Spleen (tissue), 11 donors: ENCODE measurements around the gene YWHAQ. TPM values are rescaled to one million over a fixed set of nuclear protein-coding genes. Genes with fewer than 3 reads are reported as not detected.
"Not testable (repeated sequence)": the region's sequence is repeated elsewhere in the genome, so short reads cannot be mapped to it uniquely, and the experiment has no call there.

Source experiments
- DNase-seq: peaks from one replicate; pipeline ENCODE4 v3.0.0-alpha.2; 2020
- H3K27ac ChIP-seq, 8 donors: fragments of 200-600 bp; sonication (generic) in 7 of 8; 1 replicate in 4 of 8; 2 replicates in 4 of 8; pipeline versions ENCODE4 v1.5.0 to v1.8.0; 2016 to 2021; ENCODE audit warnings: inconsistent platforms in 4 of 8, mild to moderate bottlenecking in 4 of 8, moderate library complexity in 1 of 8
- H3K27me3 ChIP-seq, 7 donors: fragments of 200-600 bp; sonication (generic) in 6 of 7; replicated peaks in 1 of 7; 1 replicate in 4 of 7; 2 replicates in 3 of 7; pipeline versions ENCODE4 v1.5.0 to v1.8.0; 2016 to 2021; ENCODE audit warnings: inconsistent platforms in 3 of 7, mild to moderate bottlenecking in 1 of 7
- H3K36me3 ChIP-seq, 6 donors: fragments of 200-600 bp; sonication (generic) in 5 of 6; 1 replicate in 4 of 6; 2 replicates in 2 of 6; pipeline versions ENCODE4 v1.5.0 to v1.8.0; 2016 to 2021; ENCODE audit warnings: inconsistent platforms in 2 of 6
- H3K4me1 ChIP-seq, 6 donors: fragments of 200-600 bp; sonication (generic) in 5 of 6; 1 replicate in 3 of 6; 2 replicates in 3 of 6; pipeline versions ENCODE4 v1.5.0 to v1.8.0; 2016 to 2021; ENCODE audit warnings: inconsistent platforms in 3 of 6
- H3K4me3 ChIP-seq, 8 donors: fragments of 200-600 bp; sonication (generic) in 7 of 8; 1 replicate in 4 of 8; 2 replicates in 4 of 8; pipeline versions ENCODE4 v1.5.0 to v1.8.0; 2016 to 2021; ENCODE audit warnings: inconsistent platforms in 4 of 8, mild to moderate bottlenecking in 4 of 8, moderate library complexity in 2 of 8
- H3K9me3 ChIP-seq, 8 donors: fragments of 200-600 bp; sonication (generic) in 7 of 8; 1 replicate in 4 of 8; 2 replicates in 4 of 8; pipeline versions ENCODE4 v1.5.0 to v1.8.0; 2016 to 2021; ENCODE audit warnings: inconsistent platforms in 4 of 8
- POLR2A ChIP-seq, 3 donors: fragments of 450-650 bp; IDR thresholded peaks; one replicate each; pipeline ENCODE4 v1.5.1; 2017; ENCODE audit warnings: antibody characterized with exemption in 3 of 3, mild to moderate bottlenecking in 1 of 3
- POLR2AphosphoS5 ChIP-seq, 3 donors: sonication (generic); formaldehyde crosslinking; IDR thresholded peaks; one replicate each; pipeline ENCODE4 v1.5.1; 2017; ENCODE audit warnings: antibody characterized with exemption in 3 of 3
- WGBS, 5 donors: extraction: QIAGEN DNeasy Blood & Tissue Kit in 3 of 5; methylation state at CpG; one replicate each; pipeline versions ENCODE4 v1.1.5 to v1.1.7; 2013 to 2018; 5-methylcytosine and 5-hydroxymethylcytosine counted together
- intact Hi-C: fragments of 100-400 bp; cut with DNase I; formaldehyde crosslinking; loops from one replicate; pipeline ENCODE4 v1.15.0; 2023; ENCODE audit warnings: low total_unique reads
- polyA plus RNA-seq, 3 donors: library from polyadenylated mRNA; stranded (reverse); fragments of 200-250 nt; gene quantifications; one replicate each; pipeline ENCODE4 v1.2.1, GENCODE V29; 2013
- total RNA-seq, 7 donors: library from RNA; depleted of rRNA in 3 of 7; stranded (reverse); fragments of >200 nt in 3 of 7; fragmentation: NEBNext Ultra II Directional in 4 of 7; extraction: Animal tissue kit (Norgen Biotek cat#: 25700) in 4 of 7; gene quantifications; one replicate each; pipeline versions ENCODE4 v1.1.0 to v1.2.1, GENCODE V29; 2016 to 2021
- TF ChIP-seq, protein P1 (sequence below), 11 experiments: fragments of 200-600 bp in 7 of 11; fragments of 450-650 bp in 4 of 11; sonication (generic) in 4 of 11; IDR thresholded peaks in 8 of 11; conservative IDR thresholded peaks in 3 of 11; 1 replicate in 7 of 11; 2 replicates in 4 of 11; pipeline versions ENCODE4 v1.4.0 to v1.8.0; 2016 to 2021; ENCODE audit warnings: antibody characterized with exemption in 11 of 11, inconsistent platforms in 4 of 11, mild to moderate bottlenecking in 1 of 11
- donor health status: healthy with polysubstance abuse.
- donor health status: DM: no; HTN: no; CAD: no; lungs with moderate emphysema.
- donor health status: DM: no; HTN: no; CAD: no.
- donor health status: Bipolar disorder and iron deficiency.
- donor health status: healthy.
- donor health status: DM: no; HTN: no; CAD: no.
- donor health status: DM: yes; HTN: yes; CAD: no.

The YWHAQ gene
- total and polyA plus RNA-seq, 10 donors = 69.0 to 162 (median 132) TPM

DNA sequence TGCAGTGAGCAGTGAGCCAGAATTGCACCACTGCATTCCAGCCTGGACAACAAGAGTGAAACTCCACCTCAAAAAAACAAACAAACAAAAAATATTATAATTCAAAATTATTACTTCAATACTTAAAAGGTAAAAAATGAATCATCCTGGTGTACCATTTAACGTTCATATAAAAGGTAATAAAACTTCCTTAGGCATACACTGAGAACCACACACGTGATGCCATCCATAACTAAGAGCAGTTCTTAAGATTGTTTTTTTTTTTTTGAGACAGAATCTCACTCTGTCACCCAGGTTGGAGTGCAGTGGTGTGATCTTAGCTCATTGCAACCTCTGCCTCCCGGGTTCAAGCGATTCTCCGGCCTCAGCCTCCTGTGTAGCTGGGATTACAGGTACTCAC is 29.4 kb downstream of the YWHAQ start:
- Histone ChIP-seq H3K36me3 (peaks cover 0 to 42% (median 22%) of the 10 kb centered on the region in 6 donors), H3K27ac (no peak overlapping the region), H3K4me1 (peaks cover 0 to 28% (median 11%) of the 10 kb centered on the region in 6 donors), H3K4me3 (no peak overlapping the region), H3K9me3 (peaks cover 9 to 28% (median 20%) of the 10 kb centered on the region in 8 donors), H3K27me3 (no peaks in the 10 kb centered on the region)
- TF ChIP-seq POLR2A (IDR thresholded peaks at IDR 0.05) (no peak), POLR2AphosphoS5 (IDR thresholded peaks at IDR 0.05) (no peak)
- TF ChIP-seq, protein P1, sequence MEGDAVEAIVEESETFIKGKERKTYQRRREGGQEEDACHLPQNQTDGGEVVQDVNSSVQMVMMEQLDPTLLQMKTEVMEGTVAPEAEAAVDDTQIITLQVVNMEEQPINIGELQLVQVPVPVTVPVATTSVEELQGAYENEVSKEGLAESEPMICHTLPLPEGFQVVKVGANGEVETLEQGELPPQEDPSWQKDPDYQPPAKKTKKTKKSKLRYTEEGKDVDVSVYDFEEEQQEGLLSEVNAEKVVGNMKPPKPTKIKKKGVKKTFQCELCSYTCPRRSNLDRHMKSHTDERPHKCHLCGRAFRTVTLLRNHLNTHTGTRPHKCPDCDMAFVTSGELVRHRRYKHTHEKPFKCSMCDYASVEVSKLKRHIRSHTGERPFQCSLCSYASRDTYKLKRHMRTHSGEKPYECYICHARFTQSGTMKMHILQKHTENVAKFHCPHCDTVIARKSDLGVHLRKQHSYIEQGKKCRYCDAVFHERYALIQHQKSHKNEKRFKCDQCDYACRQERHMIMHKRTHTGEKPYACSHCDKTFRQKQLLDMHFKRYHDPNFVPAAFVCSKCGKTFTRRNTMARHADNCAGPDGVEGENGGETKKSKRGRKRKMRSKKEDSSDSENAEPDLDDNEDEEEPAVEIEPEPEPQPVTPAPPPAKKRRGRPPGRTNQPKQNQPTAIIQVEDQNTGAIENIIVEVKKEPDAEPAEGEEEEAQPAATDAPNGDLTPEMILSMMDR (IDR thresholded peaks at IDR 0.05 in 8 of 11, conservative IDR thresholded peaks at IDR 0.05 in 3 of 11) = no peak
- intact Hi-C loops = no loop called here
- 94 to 98% (median 96%) methylated on average over 5 of the region's 5 CpGs for WGBS, 5 donors
- no peak for DNase-seq

DNA sequence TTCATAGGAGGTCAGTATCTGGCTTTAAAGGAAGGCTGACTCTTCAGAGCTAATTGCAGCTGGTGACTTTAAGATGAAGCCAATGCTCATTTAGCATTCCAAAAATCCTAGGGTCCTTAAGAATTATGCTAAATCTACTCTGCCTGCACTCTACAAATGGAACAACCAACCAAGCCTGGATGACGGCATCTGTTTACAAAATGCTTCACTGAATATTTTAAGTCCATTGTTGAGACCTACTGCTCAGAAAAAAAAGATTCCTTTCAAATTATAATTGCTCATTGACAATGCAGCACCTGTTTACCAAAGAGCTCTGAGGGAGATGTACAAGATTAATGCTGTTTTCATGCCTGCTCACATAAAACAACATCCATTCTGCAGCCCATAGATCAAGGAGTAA is 31.4 kb downstream of the YWHAQ start:
- peaks cover 8 to 38% (median 28%) of the 10 kb centered on the region in 6 donors for H3K4me1 ChIP-seq
- 77 to 98% (median 97%) methylated on average over 1 of the region's 1 CpG for WGBS, 5 donors
- no peak overlapping the region for H3K27ac ChIP-seq
- no peak for TF ChIP-seq POLR2A (IDR thresholded peaks at IDR 0.05)
- TF ChIP-seq, protein P1 (IDR thresholded peaks at IDR 0.05 in 8 of 11, conservative IDR thresholded peaks at IDR 0.05 in 3 of 11) = no peak
- TF ChIP-seq POLR2AphosphoS5 (IDR thresholded peaks at IDR 0.05) = no peak
- DNase-seq = no peak
- H3K9me3 ChIP-seq = peaks cover 9 to 28% (median 20%) of the 10 kb centered on the region in 8 donors
- H3K36me3 ChIP-seq = peaks cover 0 to 42% (median 22%) of the 10 kb centered on the region in 6 donors
- no peak overlapping the region for H3K4me3 ChIP-seq
- H3K27me3 ChIP-seq = no peaks in the 10 kb centered on the region
- intact Hi-C loops = no loop called here

DNA sequence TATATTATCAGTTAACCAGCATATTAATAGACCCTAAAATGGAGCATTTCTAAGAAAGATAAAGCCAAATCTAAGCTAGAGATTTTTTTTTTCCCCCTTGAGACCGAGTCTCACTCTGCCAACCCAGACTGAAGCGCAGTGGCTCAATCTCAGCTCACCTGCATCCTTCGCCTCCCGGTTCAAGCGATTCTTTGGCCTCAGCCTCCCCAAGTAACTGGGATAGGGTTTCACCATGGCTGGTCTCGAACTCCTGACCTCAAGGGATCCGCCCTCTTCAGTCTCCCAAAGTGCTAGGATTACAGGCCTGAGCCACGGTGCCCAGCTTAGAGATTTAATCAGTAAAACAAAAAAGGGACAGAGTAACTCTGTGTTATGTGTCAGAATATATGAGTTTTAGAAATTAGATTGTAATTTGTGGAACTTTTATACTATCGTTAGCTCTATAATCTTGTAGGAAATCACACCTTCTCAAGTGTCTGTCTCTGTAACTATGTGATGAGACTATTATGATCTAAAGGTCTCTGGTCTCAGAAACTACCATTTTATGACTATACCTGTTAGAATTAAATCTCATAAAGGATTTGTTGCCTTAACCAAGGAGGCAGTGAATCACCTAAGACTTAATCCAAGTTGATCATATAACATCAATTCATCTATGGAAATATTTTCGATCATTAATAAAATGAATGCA is 34.0 kb downstream of the YWHAQ start:
- Histone ChIP-seq H3K9me3 (peaks cover 9 to 28% (median 20%) of the 10 kb centered on the region in 8 donors), H3K4me3 (peak overlapping the region in 1 of 8 donors; percentile 26), H3K36me3 (peaks cover 0 to 48% (median 22%) of the 10 kb centered on the region in 6 donors), H3K4me1 (peaks cover 19 to 58% (median 36%) of the 10 kb centered on the region in 6 donors), H3K27me3 (no peaks in the 10 kb centered on the region), H3K27ac (peak overlapping the region in 5 of 8 donors; percentile 30 to 56 (median 41))
- 82 to 89% (median 83%) methylated on average over 10 of the region's 10 CpGs for WGBS, 5 donors
- no peak for TF ChIP-seq POLR2AphosphoS5 (IDR thresholded peaks at IDR 0.05)
- TF ChIP-seq POLR2A (IDR thresholded peaks at IDR 0.05) = no peak
- TF ChIP-seq, protein P1 (IDR thresholded peaks at IDR 0.05 in 8 of 11, conservative IDR thresholded peaks at IDR 0.05 in 3 of 11) = no peak
- intact Hi-C loops = no loop called here
- no peak for DNase-seq

DNA sequence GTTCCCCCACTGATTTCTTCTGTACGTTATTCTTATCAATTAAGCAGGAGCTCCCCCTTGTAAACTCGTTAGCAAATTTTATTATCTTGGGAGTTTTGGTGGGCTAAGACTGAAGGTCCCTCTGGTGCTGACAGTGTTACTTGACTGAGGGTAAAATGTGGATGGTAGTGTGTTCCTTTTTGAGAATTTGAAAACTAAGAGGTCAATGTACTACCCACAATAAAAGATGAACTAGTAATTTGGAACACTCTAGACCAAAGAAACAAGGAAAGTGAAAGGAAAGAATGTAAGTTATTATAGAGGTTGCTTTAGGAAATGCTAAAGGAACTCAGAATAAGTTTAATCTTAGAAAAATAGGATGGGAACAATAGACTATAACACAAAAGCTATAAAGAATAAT is 35.1 kb downstream of the YWHAQ start:
- Histone ChIP-seq H3K27ac (peak overlapping the region in 6 of 8 donors; percentile 20 to 56 (median 36)), H3K36me3 (peaks cover 0 to 48% (median 19%) of the 10 kb centered on the region in 6 donors), H3K4me1 (peaks cover 19 to 58% (median 36%) of the 10 kb centered on the region in 6 donors), H3K9me3 (peaks cover 9 to 26% (median 20%) of the 10 kb centered on the region in 8 donors), H3K4me3 (no peak overlapping the region), H3K27me3 (no peaks in the 10 kb centered on the region)
- intact Hi-C loops = no loop called here
- DNase-seq = no peak
- WGBS, 5 donors = 40 to 75% (median 64%) methylated on average over 2 of the region's 2 CpGs
- TF ChIP-seq, protein P1 (IDR thresholded peaks at IDR 0.05 in 8 of 11, conservative IDR thresholded peaks at IDR 0.05 in 3 of 11) = no peak
- TF ChIP-seq POLR2A (IDR thresholded peaks at IDR 0.05) (no peak), POLR2AphosphoS5 (IDR thresholded peaks at IDR 0.05) (no peak)

- H3K4me1 ChIP-seq = peaks cover 19 to 58% (median 36%) of the 10 kb centered on the region in 6 donors
- H3K4me3 ChIP-seq, DNase-seq, H3K27me3 ChIP-seq, intact Hi-C loops: not testable (repeated sequence)
- 76 to 91% (median 80%) methylated on average over 6 of the region's 6 CpGs for WGBS, 5 donors
- H3K36me3 ChIP-seq = peaks cover 0 to 48% (median 17%) of the 10 kb centered on the region in 6 donors
- peak overlapping the region in 4 of 8 donors; percentile 6 to 49 (median 30) for H3K27ac ChIP-seq
- H3K9me3 ChIP-seq = peaks cover 9 to 21% (median 15%) of the 10 kb centered on the region in 8 donors
Measured at GRCh38 chr2:9595256-9595655, 35.5 kb downstream of the YWHAQ start.
